ENCODE results near the gene CASP8. TPM values are rescaled to one million over a fixed set of nuclear protein-coding genes. Genes with fewer than 3 reads are reported as not detected.
A peak's percentile ranks its signal among the peaks of the same experiment; 100 is the strongest.

CASP8 gene
- total RNA-seq, 2 experiments from 2014 or later: 172 to 175 TPM

GRCh38 chr2:201270293-201271001 is 10.1 kb downstream of the CASP8 start:
- Histone ChIP-seq H3K27me3 (ENCODE audit: control insufficient read depth in 1 of 2, insufficient read depth in 2 of 2, low read length in 2 of 2) (no peaks in the 10 kb centered on the region), H3K36me3 (ENCODE audit: insufficient read depth, low read length) (peaks cover 97% of the 10 kb centered on the region), H3K4me1 (ENCODE audit: insufficient read depth, low read length) (peaks cover 80% of the 10 kb centered on the region), H3K4me3 (ENCODE audit: low read length) (no peak overlapping the region), H3K27ac (ENCODE audit: low read depth in 1 of 2, low read length in 2 of 2) (no peak overlapping the region), H3K9me3 (ENCODE audit: control insufficient read depth in 1 of 2, insufficient read depth in 1 of 2, low read length in 2 of 2) (no peaks in the 10 kb centered on the region)
- H3K36me3 Mint-ChIP-seq (ENCODE audit: low read depth): peaks cover 98% of the 10 kb centered on the region
- H3K4me1 Mint-ChIP-seq (ENCODE audit: low read depth): peaks cover 86% of the 10 kb centered on the region
- ATAC-seq (ENCODE audit: poor library complexity): no peak
- no peaks in the 10 kb centered on the region for H3K9me3 Mint-ChIP-seq
- H3K27ac Mint-ChIP-seq: peak overlapping the region; percentile 75
- ChIA-PET POLR2A (interaction anchor here (1.0 to 3.1 kb wide), 3 partner anchors 11 to 36 kb away, joined by 5 to 15 read pairs (median 6); partner anchors contain the start of gene CASP8), CTCF (interaction anchor here (1.5 to 2.1 kb wide), 2 partner anchors 10 to 38 kb away, joined by 3 to 8 read pairs; partner anchors contain the start of gene CASP8)
- no peaks in the 10 kb centered on the region for H3K27me3 Mint-ChIP-seq
- intact Hi-C loops (cut with DNase I, micrococcal nuclease): loop anchor here in 1 of 2 experiments (5.0 kb wide), 1 partner anchor 88 kb away; the partner anchor contains the start of gene CASP10
- no peak for TF ChIP-seq CTCF (IDR thresholded peaks at IDR 0.05)
- peak overlapping the region; percentile 38 for H3K4me3 Mint-ChIP-seq
- DNase-seq: no peak

- no peak for TF ChIP-seq CTCF (IDR thresholded peaks at IDR 0.05)
- H3K4me1 Mint-ChIP-seq (ENCODE audit: low read depth): peaks cover 80% of the 10 kb centered on the region
- Histone ChIP-seq H3K27me3 (ENCODE audit: control insufficient read depth in 1 of 2, insufficient read depth in 2 of 2, low read length in 2 of 2) (no peaks in the 10 kb centered on the region), H3K9me3 (ENCODE audit: control insufficient read depth in 1 of 2, insufficient read depth in 1 of 2, low read length in 2 of 2) (no peaks in the 10 kb centered on the region), H3K27ac (ENCODE audit: low read depth in 1 of 2, low read length in 2 of 2) (peak overlapping the region in 1 of 2 donors; percentile 31), H3K4me3 (ENCODE audit: low read length) (no peak overlapping the region), H3K36me3 (ENCODE audit: insufficient read depth, low read length) (peaks cover 99% of the 10 kb centered on the region), H3K4me1 (ENCODE audit: insufficient read depth, low read length) (peaks cover 68% of the 10 kb centered on the region)
- ChIA-PET CTCF (no interaction called here), POLR2A (interaction anchor here (3.1 kb wide), 1 partner anchor 12 kb away, joined by 15 read pairs; the partner anchor contains the start of gene CASP8)
- H3K27ac Mint-ChIP-seq: peak overlapping the region; percentile 75
- intact Hi-C loops (cut with DNase I, micrococcal nuclease): loop anchor here in 1 of 2 experiments (5.0 kb wide), 1 partner anchor 90 kb away; the partner anchor contains the start of gene CASP10
- no peaks in the 10 kb centered on the region for H3K27me3 Mint-ChIP-seq
- no peak for DNase-seq
- peaks cover 98% of the 10 kb centered on the region for H3K36me3 Mint-ChIP-seq (ENCODE audit: low read depth)
- peak overlapping the region; percentile 27 for H3K4me3 Mint-ChIP-seq
- ATAC-seq (ENCODE audit: poor library complexity): no peak
- no peaks in the 10 kb centered on the region for H3K9me3 Mint-ChIP-seq
These were observed 11.6 kb downstream of the CASP8 start for GRCh38 chr2:201271917-201272316.

GRCh38 chr2:201273330-201273983 is 13.1 kb downstream of the CASP8 start:
- ChIA-PET POLR2A (interaction anchor here (0.8 to 2.5 kb wide), 4 partner anchors 11 to 40 kb away, joined by 3 to 10 read pairs (median 6); no protein-coding TSS in a partner anchor), CTCF (interaction anchor here (0.6 to 1.0 kb wide), 4 partner anchors 32 to 754 kb away, joined by 3 to 4 read pairs (median 4); no protein-coding TSS in a partner anchor)
- H3K27me3 Mint-ChIP-seq: no peaks in the 10 kb centered on the region
- H3K27ac ChIP-seq (ENCODE audit: low read depth in 1 of 2, low read length in 2 of 2): no peak overlapping the region
- peaks cover 99% of the 10 kb centered on the region for H3K36me3 ChIP-seq (ENCODE audit: insufficient read depth, low read length)
- DNase-seq (peak in 1 of 14 experiments; percentile 36), ATAC-seq (ENCODE audit: poor library complexity) (no peak)
- intact Hi-C loops (cut with DNase I, micrococcal nuclease): loop anchor here in 1 of 2 experiments (5.0 kb wide), 1 partner anchor 91 kb away; the partner anchor contains the start of gene CASP10
- H3K4me3 ChIP-seq (ENCODE audit: low read length): no peak overlapping the region
- H3K4me1 Mint-ChIP-seq (ENCODE audit: low read depth): peaks cover 75% of the 10 kb centered on the region
- no peaks in the 10 kb centered on the region for H3K9me3 Mint-ChIP-seq
- TF ChIP-seq CTCF (IDR thresholded peaks at IDR 0.05): no peak
- H3K36me3 Mint-ChIP-seq (ENCODE audit: low read depth): peaks cover 100% of the 10 kb centered on the region
- peak overlapping the region; percentile 75 for H3K27ac Mint-ChIP-seq
- H3K9me3 ChIP-seq (ENCODE audit: control insufficient read depth in 1 of 2, insufficient read depth in 1 of 2, low read length in 2 of 2): no peaks in the 10 kb centered on the region
- no peak overlapping the region for H3K4me3 Mint-ChIP-seq
- peaks cover 53% of the 10 kb centered on the region for H3K4me1 ChIP-seq (ENCODE audit: insufficient read depth, low read length)
- H3K27me3 ChIP-seq (ENCODE audit: control insufficient read depth in 1 of 2, insufficient read depth in 2 of 2, low read length in 2 of 2): no peaks in the 10 kb centered on the region
